DND-41 (cell line): ENCODE data around the gene ZG16B.

Experiments used
- EZH2 ChIP-seq: IDR thresholded peaks from 3 replicates; pipeline ENCODE4 v1.6.1; 2012; ENCODE audit warnings: borderline replicate concordance, low read depth, mild to moderate bottlenecking, moderate library complexity, low read length, inconsistent platforms; ENCODE audit not compliant: severe bottlenecking
- TF ChIP-seq, protein P1 (sequence below): IDR thresholded peaks from 2 replicates; pipeline ENCODE4 v1.5.1; 2012; ENCODE audit warnings: borderline replicate concordance, low read length, moderate library complexity, mild to moderate bottlenecking; ENCODE audit not compliant: poor library complexity, severe bottlenecking; ENCODE audit errors: extremely low read depth

DNA sequence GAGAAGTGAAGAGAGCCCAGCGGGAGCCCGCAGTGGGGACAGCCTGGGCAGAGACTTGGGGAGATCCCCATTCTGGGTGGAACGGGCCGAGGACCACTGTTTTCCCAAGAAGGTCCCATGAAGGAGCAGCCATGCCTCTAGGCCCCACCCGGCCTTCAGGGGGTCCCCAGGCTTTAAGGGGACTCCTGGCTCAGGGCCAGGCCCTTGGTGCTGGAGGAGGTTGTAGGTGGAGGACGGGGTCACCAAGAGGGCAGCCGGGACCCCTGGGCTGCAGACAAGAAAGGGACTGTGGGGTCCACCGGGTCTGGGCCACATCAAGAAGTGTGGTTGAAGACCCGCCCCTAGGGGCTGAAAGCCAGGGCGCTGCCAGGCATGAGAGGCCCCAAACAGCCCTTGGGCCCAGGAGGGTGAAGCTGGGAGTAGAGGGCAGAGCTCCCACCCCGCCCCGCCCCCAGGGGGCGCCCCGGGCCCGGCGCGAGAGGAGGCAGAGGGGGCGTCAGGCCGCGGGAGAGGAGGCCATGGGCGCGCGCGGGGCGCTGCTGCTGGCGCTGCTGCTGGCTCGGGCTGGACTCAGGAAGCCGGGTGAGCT is 13.3 kb upstream of the ZG16B start, which contains the start of gene PRSS21:
- TF ChIP-seq, protein P1, sequence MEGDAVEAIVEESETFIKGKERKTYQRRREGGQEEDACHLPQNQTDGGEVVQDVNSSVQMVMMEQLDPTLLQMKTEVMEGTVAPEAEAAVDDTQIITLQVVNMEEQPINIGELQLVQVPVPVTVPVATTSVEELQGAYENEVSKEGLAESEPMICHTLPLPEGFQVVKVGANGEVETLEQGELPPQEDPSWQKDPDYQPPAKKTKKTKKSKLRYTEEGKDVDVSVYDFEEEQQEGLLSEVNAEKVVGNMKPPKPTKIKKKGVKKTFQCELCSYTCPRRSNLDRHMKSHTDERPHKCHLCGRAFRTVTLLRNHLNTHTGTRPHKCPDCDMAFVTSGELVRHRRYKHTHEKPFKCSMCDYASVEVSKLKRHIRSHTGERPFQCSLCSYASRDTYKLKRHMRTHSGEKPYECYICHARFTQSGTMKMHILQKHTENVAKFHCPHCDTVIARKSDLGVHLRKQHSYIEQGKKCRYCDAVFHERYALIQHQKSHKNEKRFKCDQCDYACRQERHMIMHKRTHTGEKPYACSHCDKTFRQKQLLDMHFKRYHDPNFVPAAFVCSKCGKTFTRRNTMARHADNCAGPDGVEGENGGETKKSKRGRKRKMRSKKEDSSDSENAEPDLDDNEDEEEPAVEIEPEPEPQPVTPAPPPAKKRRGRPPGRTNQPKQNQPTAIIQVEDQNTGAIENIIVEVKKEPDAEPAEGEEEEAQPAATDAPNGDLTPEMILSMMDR, result no peak
- no peak for TF ChIP-seq EZH2
